NCI-H345 treated with DMSO at 0.1 percent for 48 hours (cell line): ENCODE results near the gene TPRG1L.

Experiments used
- DNase-seq: peaks from one replicate; lab custom pipeline; 2025; ENCODE audit not compliant: unreplicated experiment; lab: John Stamatoyannopoulos, UW

Gene TPRG1L

GRCh38 chr1:3593745-3594144, 31.1 kb upstream of the TPRG1L start:
- DNase-seq = no peak

- no peak for DNase-seq
Measured at GRCh38 chr1:3594706-3595377, 30.0 kb upstream of the TPRG1L start.

DNA sequence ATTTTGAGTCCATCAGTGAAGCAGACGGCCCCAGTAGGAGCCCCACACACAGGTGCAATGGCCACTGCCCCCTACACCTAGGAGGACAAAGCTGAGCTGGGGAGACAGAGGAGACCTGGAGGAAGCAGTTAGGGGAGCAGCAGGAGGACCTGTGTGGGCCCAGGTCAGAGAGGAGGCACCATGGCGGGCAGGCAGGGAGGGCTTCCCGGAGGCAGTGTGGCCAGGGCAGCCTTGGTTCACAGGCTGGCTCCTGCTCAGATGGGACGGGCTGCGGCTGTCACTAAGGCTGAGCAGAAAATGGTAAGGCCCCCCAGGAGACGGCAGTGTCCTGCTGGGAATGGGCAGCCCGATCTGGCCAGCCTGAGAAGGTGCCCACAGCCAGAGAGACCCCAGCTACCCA, 28.9 kb upstream of the TPRG1L start:
- DNase-seq = no peak

- DNase-seq = no peak
Measured at GRCh38 chr1:3596663-3597598, 27.9 kb upstream of the TPRG1L start.

- DNase-seq = no peak
Measured at GRCh38 chr1:3597599-3597964, 27.2 kb upstream of the TPRG1L start.

- no peak for DNase-seq
Measured at GRCh38 chr1:3598051-3598491, 26.7 kb upstream of the TPRG1L start.

- DNase-seq = no peak
Measured at GRCh38 chr1:3598522-3599285, 26.1 kb upstream of the TPRG1L start.

DNA sequence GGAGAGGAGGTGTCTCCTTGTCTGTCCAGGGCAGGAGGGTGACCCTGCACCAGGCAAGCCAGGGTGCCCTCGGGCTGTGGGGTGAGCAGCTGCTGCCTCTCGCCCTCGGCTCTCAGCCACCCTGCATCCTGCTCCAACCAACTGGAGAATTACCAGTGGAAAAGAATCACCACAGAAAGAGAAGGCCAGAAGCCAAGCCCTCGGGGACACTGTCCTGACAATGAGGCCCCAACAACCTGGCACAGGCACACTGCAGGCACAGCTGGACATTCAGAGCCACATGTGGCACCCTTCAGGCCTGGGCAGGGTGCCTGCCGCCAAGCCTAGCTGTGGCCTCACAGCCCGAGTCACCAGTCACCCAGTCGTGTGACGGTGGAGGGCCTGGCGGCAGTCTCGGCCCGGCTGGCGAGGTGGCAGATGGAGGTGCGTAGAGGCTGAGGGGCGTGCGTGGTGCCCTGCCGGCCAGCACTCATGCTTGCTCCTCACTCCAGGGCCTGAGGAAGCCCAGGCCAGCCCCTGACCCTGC, 25.5 kb upstream of the TPRG1L start:
- DNase-seq = no peak

GRCh38 chr1:3599816-3600215, 25.0 kb upstream of the TPRG1L start:
- DNase-seq = no peak

DNA sequence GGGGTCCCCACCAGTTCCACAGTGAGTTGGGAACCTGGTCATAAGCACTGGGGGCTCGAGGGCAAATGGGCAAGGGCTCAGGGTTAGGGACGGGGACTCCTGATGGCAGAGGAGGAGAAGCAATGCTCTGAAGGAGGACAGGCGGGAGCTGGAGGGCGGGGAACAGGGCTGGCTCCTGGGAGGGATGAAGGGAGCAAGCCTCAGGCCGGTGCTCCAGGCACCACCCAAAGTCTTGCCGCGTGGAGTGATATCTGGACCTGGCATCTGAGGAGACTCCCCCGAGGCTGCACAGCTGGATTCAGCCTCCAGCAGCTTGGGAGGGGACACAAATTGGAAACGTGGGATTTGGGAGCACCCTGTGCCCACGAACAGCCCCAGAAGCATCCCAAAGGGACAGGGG, 24.5 kb upstream of the TPRG1L start:
- no peak for DNase-seq

GRCh38 chr1:3601743-3602142, 23.1 kb upstream of the TPRG1L start:
- no peak for DNase-seq

GRCh38 chr1:3602375-3602774, 22.4 kb upstream of the TPRG1L start:
- no peak for DNase-seq

GRCh38 chr1:3603156-3603555, 21.7 kb upstream of the TPRG1L start:
- DNase-seq = no peak

DNA sequence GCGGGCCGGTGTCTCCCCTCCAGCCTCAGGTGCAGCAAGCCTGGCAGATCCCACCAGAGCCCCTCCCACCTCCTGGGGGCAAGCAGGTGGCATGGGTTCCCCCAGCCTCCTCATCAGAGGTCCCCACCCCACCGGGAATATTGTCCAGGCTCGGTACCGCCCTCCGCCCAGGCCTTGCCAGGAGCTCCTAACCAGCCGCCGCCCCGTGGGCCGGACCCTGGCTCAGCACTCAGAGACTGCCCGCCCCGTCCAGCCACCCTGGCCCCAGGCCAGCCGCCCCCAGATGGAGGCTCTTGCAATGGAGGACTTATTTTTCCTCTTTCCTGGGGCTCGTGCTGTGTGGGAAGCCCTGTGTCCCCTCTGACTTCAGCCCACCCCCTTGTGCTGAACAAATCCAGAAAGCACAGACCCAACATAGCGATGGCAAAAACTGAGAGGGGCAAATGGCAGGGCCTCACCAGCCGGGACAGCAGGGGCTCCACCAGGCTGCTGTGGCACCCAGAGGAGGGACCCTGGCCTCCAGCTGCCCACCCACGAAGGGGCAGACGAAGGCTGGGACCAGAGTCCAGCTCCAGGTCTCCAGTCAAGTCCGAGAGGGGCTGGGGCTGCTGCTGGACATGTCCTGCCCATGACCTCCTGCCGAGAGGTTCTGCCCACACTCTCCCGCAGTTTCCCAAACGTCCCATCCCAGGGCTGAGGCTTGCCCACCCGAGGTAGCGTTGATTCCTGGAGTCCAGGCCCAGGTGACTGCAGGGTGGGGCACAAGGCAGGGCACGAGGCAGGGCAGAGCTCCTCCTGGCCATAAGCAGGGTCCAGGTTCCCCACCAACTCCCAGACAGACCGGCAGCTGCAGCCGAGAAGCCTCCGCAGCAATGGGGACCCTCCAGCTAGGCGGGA, 21.0 kb upstream of the TPRG1L start:
- DNase-seq = no peak

DNA sequence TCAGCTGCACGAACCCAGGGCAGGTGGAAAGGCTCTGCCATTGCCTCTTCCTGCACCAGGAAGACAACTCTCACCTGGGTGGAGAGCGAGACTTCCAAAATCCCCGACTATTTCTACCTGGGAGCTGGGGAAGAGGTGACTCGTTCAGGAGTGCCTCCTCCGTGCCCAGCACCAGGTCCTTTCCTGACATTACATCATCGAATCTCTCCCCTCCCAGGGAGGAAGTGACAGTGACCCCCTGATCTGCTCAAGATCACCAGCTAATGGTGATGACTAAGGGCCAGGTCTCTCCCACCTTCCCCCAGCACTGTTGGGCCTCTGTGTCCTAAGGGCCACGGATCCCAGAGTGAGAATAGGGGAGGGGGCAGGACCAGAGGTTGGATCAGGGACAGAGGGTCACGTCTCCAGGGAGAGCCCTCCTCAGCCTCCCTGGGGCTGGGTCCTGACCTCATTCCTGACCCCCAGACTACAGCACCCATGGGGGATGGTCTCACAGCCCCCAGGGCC, 20.3 kb upstream of the TPRG1L start:
- no peak for DNase-seq

GRCh38 chr1:3604997-3605823, 19.6 kb upstream of the TPRG1L start:
- no peak for DNase-seq

DNA sequence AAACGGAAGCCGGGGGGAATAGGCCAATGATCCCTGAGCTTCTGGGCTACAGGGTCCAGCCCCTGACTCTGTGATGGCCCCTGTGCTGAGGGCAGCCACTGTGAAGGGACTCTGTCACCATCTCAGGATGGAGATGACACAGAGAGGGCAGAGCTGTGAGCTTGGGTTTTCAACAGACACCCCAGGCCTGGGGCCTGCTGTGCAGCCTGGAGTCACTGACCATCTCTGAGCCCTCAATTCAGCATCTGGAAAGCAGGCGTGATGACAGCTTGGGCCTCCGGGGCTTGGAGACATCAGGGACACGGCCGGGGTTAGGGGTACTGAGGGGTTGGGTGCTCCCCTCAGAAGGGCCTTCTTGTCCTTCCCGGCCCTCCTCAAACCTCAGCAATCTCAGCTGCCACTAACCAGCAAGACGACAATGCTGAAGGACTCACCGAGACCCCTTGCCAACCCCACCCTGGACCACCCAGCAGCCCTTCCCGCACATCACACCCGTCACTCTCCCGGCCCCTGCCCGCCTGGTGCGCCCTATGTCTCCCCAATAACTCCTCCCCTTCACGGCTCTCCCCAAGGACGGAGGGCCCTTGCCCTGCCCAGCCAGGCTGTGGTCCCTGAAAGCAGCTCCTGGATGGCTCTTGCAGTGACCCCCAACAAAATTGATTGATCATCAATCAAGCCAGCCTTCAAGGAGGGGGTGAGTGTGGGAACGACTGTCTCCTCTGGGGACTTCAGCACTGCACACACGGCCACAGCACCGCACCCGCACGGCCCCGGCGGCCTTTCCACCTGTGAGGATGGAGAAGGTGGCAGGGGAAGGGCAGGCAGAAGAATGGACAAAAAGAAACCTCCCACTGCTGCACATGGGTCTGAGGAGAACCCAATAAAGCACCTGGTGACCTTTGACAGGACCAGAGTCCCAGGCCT, 17.8 kb upstream of the TPRG1L start:
- no peak for DNase-seq

- no peak for DNase-seq
Measured at GRCh38 chr1:3607703-3608065, 17.1 kb upstream of the TPRG1L start.
